ENCODE data around the gene IQUB. TPM values are rescaled to one million over a fixed set of nuclear protein-coding genes. Genes with fewer than 3 reads are reported as not detected.

IQUB gene
- total and polyA plus RNA-seq, 10 donors: 0.05 to 1.0 (median 0.35) TPM

DNA sequence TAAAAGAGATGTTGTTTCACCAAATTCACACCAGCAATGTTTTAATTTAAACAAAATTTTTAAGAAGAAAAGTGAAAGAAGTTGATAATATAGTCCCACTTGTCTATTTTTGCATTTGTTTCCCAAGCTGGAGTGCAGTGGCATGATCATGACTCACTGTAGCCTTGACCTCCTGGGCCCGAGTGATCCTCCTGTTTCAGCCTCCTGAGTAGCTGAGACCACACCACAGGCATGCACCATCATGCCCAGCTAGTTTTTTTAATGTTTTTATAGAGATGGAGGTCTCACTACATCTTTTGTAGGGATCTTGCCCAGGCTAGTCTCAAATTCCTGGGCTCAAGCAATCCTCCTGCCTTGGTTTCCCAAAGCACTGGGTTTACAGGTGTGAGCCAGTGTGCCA, 37.3 kb upstream of the IQUB start:
- TF ChIP-seq, protein P1, sequence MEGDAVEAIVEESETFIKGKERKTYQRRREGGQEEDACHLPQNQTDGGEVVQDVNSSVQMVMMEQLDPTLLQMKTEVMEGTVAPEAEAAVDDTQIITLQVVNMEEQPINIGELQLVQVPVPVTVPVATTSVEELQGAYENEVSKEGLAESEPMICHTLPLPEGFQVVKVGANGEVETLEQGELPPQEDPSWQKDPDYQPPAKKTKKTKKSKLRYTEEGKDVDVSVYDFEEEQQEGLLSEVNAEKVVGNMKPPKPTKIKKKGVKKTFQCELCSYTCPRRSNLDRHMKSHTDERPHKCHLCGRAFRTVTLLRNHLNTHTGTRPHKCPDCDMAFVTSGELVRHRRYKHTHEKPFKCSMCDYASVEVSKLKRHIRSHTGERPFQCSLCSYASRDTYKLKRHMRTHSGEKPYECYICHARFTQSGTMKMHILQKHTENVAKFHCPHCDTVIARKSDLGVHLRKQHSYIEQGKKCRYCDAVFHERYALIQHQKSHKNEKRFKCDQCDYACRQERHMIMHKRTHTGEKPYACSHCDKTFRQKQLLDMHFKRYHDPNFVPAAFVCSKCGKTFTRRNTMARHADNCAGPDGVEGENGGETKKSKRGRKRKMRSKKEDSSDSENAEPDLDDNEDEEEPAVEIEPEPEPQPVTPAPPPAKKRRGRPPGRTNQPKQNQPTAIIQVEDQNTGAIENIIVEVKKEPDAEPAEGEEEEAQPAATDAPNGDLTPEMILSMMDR (IDR thresholded peaks at IDR 0.05 in 8 of 11, conservative IDR thresholded peaks at IDR 0.05 in 3 of 11): no peak
- TF ChIP-seq POLR2AphosphoS5 (IDR thresholded peaks at IDR 0.05) (no peak), POLR2A (IDR thresholded peaks at IDR 0.05) (no peak)
- intact Hi-C loops (cut with DNase I; ENCODE audit: low total_unique reads): no loop called here
- Histone ChIP-seq H3K27ac (no peak overlapping the region), H3K9me3 (no peaks in the 10 kb centered on the region), H3K4me3 (no peak overlapping the region), H3K36me3 (no peaks in the 10 kb centered on the region), H3K27me3 (replicated peaks in 1 of 7) (no peaks in the 10 kb centered on the region), H3K4me1 (peaks cover 0 to 7% (median 0%) of the 10 kb centered on the region in 6 donors)
- WGBS, 5 donors: 66 to 91% (median 78%) methylated on average over 1 of the region's 1 CpG
- no peak for DNase-seq

DNA sequence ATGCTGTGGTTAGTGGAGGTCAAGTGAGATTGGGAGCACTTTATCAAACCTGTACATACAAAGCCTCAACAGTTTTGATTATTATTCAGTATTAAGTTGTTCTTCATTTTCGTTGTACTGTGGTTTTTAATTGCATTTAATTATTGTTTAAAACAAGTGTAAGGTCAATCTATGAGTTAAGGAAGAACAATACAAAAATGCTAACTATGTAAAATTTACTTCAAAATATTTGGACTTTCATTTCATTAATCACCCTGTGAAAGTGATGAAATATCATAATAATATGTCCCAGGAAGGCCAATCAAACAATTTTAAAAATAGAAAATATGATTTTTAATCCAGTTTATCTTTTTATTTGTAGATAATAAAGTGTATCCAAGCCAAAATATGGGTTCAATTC, 36.8 kb upstream of the IQUB start:
- H3K4me3 ChIP-seq: no peak overlapping the region
- H3K36me3 ChIP-seq: no peaks in the 10 kb centered on the region
- TF ChIP-seq, protein P1 (IDR thresholded peaks at IDR 0.05 in 8 of 11, conservative IDR thresholded peaks at IDR 0.05 in 3 of 11): no peak
- no peak for TF ChIP-seq POLR2AphosphoS5 (IDR thresholded peaks at IDR 0.05)
- TF ChIP-seq POLR2A (IDR thresholded peaks at IDR 0.05): no peak
- 50 to 59% (median 53%) methylated on average over 1 of the region's 1 CpG for WGBS, 5 donors
- peaks cover 0 to 7% (median 0%) of the 10 kb centered on the region in 6 donors for H3K4me1 ChIP-seq
- no peaks in the 10 kb centered on the region for H3K9me3 ChIP-seq
- no peaks in the 10 kb centered on the region for H3K27me3 ChIP-seq (replicated peaks in 1 of 7)
- intact Hi-C loops (cut with DNase I; ENCODE audit: low total_unique reads): no loop called here
- no peak for DNase-seq
- no peak overlapping the region for H3K27ac ChIP-seq

DNA sequence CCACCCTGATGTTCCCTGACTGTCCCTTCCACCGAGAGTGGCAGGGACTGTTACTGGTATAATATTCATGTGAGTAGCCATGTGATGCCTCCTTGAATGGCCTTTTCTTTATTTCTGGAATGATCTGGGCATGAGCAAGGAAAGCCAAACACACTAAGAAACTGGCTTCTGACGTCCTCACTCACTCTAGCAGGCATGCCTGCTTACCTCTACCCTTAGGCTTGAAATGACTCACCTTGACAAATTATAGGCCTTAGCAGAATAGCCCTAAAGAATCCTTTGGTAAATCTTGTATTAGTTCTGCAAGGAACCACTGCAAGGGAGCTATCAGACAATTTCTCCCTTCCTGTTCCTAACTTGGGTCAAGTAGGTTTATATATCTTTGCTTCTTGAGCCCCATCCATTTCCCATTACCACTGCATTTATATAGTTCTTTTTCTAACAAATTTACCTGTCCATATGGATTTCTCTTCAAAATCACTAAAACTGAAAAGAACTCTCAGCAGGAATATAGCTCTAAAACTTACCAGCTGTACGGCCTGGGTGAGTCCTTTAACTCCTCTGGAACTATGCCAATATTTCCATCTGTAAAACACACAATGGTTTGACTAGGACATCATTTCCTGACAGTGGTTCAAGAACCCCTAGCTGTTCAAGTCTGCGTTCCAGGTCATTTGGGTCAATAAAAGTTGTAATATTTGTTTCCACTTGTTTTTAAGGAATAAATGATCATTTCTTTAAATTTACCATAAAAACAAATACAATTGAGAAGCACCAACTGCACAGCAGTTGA, 36.2 kb upstream of the IQUB start:
- peaks cover 0 to 7% (median 0%) of the 10 kb centered on the region in 6 donors for H3K4me1 ChIP-seq
- H3K9me3 ChIP-seq: no peaks in the 10 kb centered on the region
- no peak overlapping the region for H3K4me3 ChIP-seq
- intact Hi-C loops (cut with DNase I; ENCODE audit: low total_unique reads): no loop called here
- no peak overlapping the region for H3K27ac ChIP-seq
- no peak for DNase-seq
- no peaks in the 10 kb centered on the region for H3K27me3 ChIP-seq (replicated peaks in 1 of 7)
- H3K36me3 ChIP-seq: no peaks in the 10 kb centered on the region
- 66 to 80% (median 73%) methylated on average over 4 of the region's 4 CpGs for WGBS, 5 donors
- TF ChIP-seq, protein P1 (IDR thresholded peaks at IDR 0.05 in 8 of 11, conservative IDR thresholded peaks at IDR 0.05 in 3 of 11): no peak
- no peak for TF ChIP-seq POLR2A (IDR thresholded peaks at IDR 0.05)
- no peak for TF ChIP-seq POLR2AphosphoS5 (IDR thresholded peaks at IDR 0.05)

DNA sequence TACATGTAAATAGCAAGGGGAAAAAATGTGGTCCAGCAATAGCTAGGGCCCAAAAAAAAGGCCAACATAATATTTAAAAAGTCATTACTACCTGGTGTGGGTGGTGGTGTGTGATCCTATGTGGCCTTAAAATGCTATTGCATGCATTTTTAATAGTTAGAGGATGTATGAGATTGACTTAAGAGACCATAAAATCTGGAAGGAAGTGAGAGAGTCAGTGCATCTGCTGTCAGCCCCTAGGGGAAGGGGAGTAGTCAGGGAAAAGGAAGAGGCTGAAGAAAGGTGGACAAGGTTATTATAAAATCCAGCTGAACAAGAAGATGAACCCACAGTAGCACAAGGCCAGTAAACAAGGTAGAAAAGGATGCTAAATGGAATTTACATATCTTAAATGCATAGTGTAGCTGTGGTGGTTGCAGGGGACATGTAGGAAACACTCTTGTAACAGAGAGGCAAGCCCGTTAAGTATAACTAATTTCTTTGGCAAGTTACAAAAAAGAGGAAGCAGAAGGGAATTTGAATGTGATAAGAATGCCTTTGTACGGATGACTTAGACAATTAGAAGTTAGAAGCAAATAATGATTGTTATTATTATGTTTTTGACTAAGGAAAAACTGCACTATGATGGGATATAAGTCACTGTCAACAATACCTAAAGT, 35.1 kb upstream of the IQUB start:
- Histone ChIP-seq H3K9me3 (no peaks in the 10 kb centered on the region), H3K4me3 (no peak overlapping the region), H3K36me3 (no peaks in the 10 kb centered on the region), H3K4me1 (peaks cover 0 to 7% (median 0%) of the 10 kb centered on the region in 6 donors), H3K27ac (no peak overlapping the region), H3K27me3 (replicated peaks in 1 of 7) (no peaks in the 10 kb centered on the region)
- intact Hi-C loops (cut with DNase I; ENCODE audit: low total_unique reads): no loop called here
- TF ChIP-seq POLR2AphosphoS5 (IDR thresholded peaks at IDR 0.05): no peak
- no peak for TF ChIP-seq POLR2A (IDR thresholded peaks at IDR 0.05)
- TF ChIP-seq, protein P1 (IDR thresholded peaks at IDR 0.05 in 8 of 11, conservative IDR thresholded peaks at IDR 0.05 in 3 of 11): no peak
- no peak for DNase-seq
- WGBS, 5 donors: 2 to 14% (median 8%) methylated on average over 2 of the region's 2 CpGs

All from spleen (tissue), 11 donors.